Measurements from ENCODE around the gene CMIP. TPM values are rescaled to one million over a fixed set of nuclear protein-coding genes. Genes with fewer than 3 reads are reported as not detected.
"Not testable (repeated sequence)": the region's sequence is repeated elsewhere in the genome, so short reads cannot be mapped to it uniquely, and the experiment has no call there.

The CMIP gene
- total RNA-seq, 1 donor from 2014 or later, result 45.8 TPM

DNA sequence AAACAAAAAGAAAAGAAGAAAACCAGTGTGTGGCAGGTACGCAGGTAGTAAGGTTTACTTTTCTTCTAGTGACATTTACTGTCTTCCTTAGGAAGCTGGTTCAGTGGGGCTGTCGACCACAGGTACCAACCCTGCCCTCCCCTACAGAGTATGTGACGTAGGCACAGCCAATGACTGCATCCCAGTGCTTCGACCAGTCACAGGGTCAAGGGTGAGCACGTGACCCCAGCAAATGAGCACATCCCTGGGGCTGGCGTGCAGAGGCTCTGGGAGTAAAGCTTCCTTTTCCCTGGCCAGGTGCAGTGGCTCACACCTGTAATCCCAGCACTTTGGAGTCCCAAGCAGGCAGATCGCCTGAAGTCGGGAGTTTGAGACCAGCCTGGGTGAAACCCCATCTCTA is 295.6 kb downstream of the CMIP start:
- no peak for DNase-seq (ENCODE audit: low spot score)
- H3K36me3 Mint-ChIP-seq (ENCODE audit: low read depth), result no peaks in the 10 kb centered on the region
- H3K4me1 Mint-ChIP-seq (ENCODE audit: low read depth), result peaks cover 16% of the 10 kb centered on the region
- H3K27ac Mint-ChIP-seq, result no peak overlapping the region
- no peaks in the 10 kb centered on the region for H3K9me3 Mint-ChIP-seq
- peaks cover 7% of the 10 kb centered on the region for H3K27me3 Mint-ChIP-seq (ENCODE audit: insufficient read depth)
- intact Hi-C loops (cut with micrococcal nuclease), result no loop called here
- H3K4me3 Mint-ChIP-seq, result no peak overlapping the region

DNA sequence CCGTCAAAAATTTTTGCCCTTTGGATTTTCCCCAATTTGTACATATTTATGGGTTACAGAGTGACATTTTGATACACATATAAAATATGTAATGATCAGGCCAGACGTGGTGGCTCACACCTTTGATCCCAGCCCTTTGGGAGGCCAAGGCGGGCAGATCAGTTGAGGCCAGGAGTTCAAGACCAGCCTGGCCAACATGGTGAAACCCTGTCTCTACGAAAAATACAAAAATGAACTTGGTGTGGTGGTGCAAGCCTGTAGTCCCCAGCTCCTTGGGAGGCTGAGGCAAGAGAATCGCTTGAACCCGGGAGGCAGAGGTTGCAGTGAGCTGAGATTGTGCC is 296.8 kb downstream of the CMIP start:
- H3K9me3 Mint-ChIP-seq; H3K4me3 Mint-ChIP-seq; H3K27me3 Mint-ChIP-seq (ENCODE audit: insufficient read depth); H3K27ac Mint-ChIP-seq; DNase-seq (ENCODE audit: low spot score); intact Hi-C loops (cut with micrococcal nuclease); H3K36me3 Mint-ChIP-seq (ENCODE audit: low read depth): not testable (repeated sequence)
- H3K4me1 Mint-ChIP-seq (ENCODE audit: low read depth), result peaks cover 25% of the 10 kb centered on the region

DNA sequence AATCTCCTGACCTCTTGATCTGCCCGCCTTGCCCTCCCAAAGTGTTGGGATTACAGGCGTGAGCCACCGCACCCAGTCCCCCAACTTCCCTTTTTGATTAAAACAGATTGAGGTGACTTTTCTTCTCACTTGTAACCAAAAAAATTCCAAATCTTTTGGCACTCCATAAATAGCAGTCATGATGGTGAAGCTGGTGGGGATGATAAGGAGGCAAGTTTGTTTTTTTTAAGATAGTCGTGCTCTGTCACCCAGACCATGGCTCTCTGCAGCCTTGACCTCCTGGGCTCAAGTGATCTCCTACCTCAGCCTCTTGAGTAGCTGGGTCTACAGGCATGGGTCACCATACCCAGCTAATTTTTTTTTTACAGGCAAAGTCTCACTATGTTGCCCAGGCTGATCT is 299.8 kb downstream of the CMIP start:
- H3K4me3 Mint-ChIP-seq, result no peak overlapping the region
- H3K27ac Mint-ChIP-seq, result no peak overlapping the region
- H3K4me1 Mint-ChIP-seq (ENCODE audit: low read depth), result peaks cover 32% of the 10 kb centered on the region
- no peaks in the 10 kb centered on the region for H3K36me3 Mint-ChIP-seq (ENCODE audit: low read depth)
- no peaks in the 10 kb centered on the region for H3K9me3 Mint-ChIP-seq
- DNase-seq (ENCODE audit: low spot score), result no peak
- intact Hi-C loops (cut with micrococcal nuclease), result no loop called here
- H3K27me3 Mint-ChIP-seq (ENCODE audit: insufficient read depth), result no peaks in the 10 kb centered on the region

GRCh38 chr16:81744911-81745310 is 300.3 kb downstream of the CMIP start:
- Mint-ChIP-seq H3K4me3 (no peak overlapping the region), H3K27ac (no peak overlapping the region), H3K36me3 (ENCODE audit: low read depth) (no peaks in the 10 kb centered on the region), H3K9me3 (no peaks in the 10 kb centered on the region), H3K4me1 (ENCODE audit: low read depth) (peaks cover 37% of the 10 kb centered on the region), H3K27me3 (ENCODE audit: insufficient read depth) (no peaks in the 10 kb centered on the region)
- DNase-seq (ENCODE audit: low spot score), result no peak
- intact Hi-C loops (cut with micrococcal nuclease), result loop anchor here (5.0 kb wide), 1 partner anchor 433 kb away; the partner anchor contains the start of gene GAN

DNA sequence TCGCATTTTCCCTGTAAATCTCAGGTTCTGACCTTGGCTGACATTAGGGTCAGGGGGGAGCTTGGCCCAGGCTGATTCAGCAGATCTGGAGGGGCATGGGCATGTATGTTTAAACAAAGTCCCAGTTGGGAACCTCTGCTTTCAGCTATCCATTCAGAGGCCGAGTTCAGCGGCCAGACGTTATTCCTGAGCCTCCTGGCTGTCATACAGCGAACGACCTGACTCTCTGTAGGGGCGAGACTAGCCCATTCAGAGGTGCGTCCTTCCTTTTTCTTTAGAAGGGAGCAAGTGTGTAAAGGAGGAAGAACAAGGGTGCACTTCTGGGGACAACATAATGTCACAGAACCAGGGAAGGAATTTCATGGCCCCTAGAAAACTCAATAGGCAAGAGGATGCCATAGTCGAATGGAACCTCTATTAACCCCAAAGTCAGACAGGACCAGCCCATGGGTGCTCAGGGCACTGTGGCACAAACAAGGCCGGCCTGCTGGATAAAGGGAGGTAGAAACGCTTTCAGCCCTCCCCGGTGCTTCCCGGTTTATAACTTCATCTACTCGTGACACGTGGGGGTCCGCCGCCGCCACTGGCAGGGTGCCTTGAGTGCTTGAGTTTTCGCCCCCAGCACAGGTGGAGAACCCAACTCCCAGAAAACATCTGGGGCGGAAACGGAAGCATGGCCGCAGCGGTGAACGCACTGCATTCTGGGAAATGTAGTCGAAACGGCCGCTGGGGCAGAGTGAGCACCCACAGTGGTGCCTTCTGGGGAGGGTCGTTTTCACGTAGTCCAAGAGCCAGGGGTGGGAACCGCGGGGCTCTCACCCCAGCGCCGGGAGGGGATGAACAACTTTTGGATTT is 301.3 kb downstream of the CMIP start:
- Mint-ChIP-seq H3K27ac (peak overlapping the region; percentile 81), H3K9me3 (no peaks in the 10 kb centered on the region), H3K4me1 (ENCODE audit: low read depth) (peaks cover 35% of the 10 kb centered on the region), H3K4me3 (peak overlapping the region; percentile 58), H3K36me3 (ENCODE audit: low read depth) (no peaks in the 10 kb centered on the region), H3K27me3 (ENCODE audit: insufficient read depth) (no peaks in the 10 kb centered on the region)
- DNase-seq (ENCODE audit: low spot score), result peak; percentile 65
- intact Hi-C loops (cut with micrococcal nuclease), result loop anchor here (1.0 to 5.0 kb wide), 2 partner anchors 434 to 669 kb away; partner anchors contain the start of genes C16orf46 and GAN

GRCh38 chr16:81746566-81746965 is 302.0 kb downstream of the CMIP start:
- DNase-seq (ENCODE audit: low spot score), result no peak
- Mint-ChIP-seq H3K4me3 (peak overlapping the region; percentile 58), H3K9me3 (no peaks in the 10 kb centered on the region), H3K4me1 (ENCODE audit: low read depth) (peaks cover 32% of the 10 kb centered on the region), H3K27me3 (ENCODE audit: insufficient read depth) (no peaks in the 10 kb centered on the region), H3K36me3 (ENCODE audit: low read depth) (no peaks in the 10 kb centered on the region), H3K27ac (no peak overlapping the region)
- intact Hi-C loops (cut with micrococcal nuclease), result loop anchor here (1.0 to 5.0 kb wide), 2 partner anchors 434 to 669 kb away; partner anchors contain the start of genes C16orf46 and GAN

DNA sequence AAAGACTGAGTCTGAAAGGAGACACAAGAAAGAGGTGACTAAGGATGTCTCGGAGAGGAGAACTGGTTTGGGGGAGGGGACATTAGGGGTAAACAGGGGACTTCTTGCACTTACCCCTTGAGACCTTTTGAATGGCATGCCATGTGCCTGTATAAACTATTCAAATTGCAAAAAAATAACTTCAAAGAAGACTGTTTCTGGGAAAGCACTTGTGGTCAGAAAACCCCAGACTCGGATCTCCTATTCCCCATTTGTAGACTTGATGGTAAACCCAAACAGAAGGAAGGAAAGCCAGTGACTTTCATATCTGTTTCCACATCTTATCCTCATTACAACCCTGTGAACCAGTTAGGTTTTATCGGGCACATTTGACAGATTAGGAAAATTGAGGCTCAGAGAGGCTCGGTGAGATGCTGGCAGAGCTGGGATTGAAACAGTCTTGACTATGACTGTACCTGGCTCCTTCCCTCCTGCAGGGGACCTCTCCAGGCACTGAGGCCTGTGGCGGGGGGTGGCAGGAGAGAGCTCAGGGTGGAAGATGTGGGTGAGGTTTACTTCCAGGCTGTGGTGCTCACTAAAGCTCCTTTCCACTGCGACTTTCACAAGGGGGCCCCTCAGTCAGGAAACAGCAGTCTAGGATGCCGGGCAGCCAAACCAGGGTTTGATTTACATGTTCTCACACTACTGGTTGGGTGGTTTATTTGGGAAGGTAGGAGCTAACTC is 304.0 kb downstream of the CMIP start:
- intact Hi-C loops (cut with micrococcal nuclease), result loop anchor here (2.0 to 5.0 kb wide), 2 partner anchors 30 to 436 kb away; partner anchors contain the start of genes GAN and PLCG2
- Mint-ChIP-seq H3K9me3 (no peaks in the 10 kb centered on the region), H3K27me3 (ENCODE audit: insufficient read depth) (no peaks in the 10 kb centered on the region), H3K4me3 (peak overlapping the region; percentile 27), H3K36me3 (ENCODE audit: low read depth) (no peaks in the 10 kb centered on the region), H3K4me1 (ENCODE audit: low read depth) (peaks cover 32% of the 10 kb centered on the region), H3K27ac (peak overlapping the region; percentile 40)
- DNase-seq (ENCODE audit: low spot score), result no peak

DNA sequence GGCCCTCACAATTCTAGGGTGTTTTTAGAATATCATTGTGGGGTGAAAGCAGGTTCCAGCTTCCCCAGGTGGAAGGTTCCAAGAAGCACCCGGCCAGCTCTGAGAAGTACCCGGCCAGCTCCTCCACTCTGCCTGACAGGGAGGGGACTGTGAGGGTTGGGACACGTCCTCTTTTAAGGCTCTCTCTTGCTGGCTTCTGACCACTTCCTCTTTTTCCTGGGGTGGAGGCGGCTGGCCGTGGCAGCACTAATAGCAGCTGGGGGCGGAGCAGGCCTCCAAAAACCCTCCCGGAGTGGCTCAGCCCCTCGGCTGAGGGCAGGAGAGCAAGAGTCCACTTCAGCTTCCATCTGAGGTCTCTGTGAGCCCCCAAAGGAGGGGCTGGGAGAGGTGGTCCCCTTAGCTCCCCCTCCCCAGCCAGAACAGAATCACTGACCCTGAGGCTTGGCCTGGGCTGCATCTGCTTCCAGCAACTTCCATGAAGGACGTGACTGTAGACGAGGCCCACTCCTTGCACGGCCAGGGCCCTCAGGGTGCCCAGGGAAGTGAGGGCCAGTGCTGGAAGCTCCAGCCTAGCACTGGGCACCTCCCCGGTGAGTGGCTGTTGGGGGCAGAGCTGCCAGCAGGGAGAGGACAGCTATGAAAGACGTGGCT is 307.7 kb downstream of the CMIP start:
- intact Hi-C loops (cut with micrococcal nuclease), result no loop called here
- DNase-seq (ENCODE audit: low spot score), result no peak
- no peaks in the 10 kb centered on the region for H3K36me3 Mint-ChIP-seq (ENCODE audit: low read depth)
- H3K4me1 Mint-ChIP-seq (ENCODE audit: low read depth), result peaks cover 33% of the 10 kb centered on the region
- H3K27ac Mint-ChIP-seq, result no peak overlapping the region
- no peak overlapping the region for H3K4me3 Mint-ChIP-seq
- no peaks in the 10 kb centered on the region for H3K9me3 Mint-ChIP-seq
- no peaks in the 10 kb centered on the region for H3K27me3 Mint-ChIP-seq (ENCODE audit: insufficient read depth)

DNA sequence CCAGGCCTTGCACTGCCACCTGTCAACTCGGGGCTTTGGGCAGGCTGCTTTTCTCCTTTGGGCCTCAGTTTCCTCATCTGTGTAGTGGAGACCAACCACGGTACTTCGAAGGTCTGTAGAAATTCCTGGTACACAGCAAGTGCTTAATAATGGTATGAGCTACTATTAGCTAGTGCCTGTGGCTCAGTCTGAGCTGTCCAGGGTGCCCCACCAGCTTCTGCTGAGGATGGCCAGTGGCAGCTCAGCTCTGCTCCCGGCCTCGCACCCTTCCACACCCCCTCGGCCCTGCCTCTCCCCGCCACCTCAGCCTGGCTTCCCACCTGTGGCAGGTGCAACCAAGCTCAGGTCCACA is 308.2 kb downstream of the CMIP start:
- intact Hi-C loops (cut with micrococcal nuclease), result no loop called here
- Mint-ChIP-seq H3K4me1 (ENCODE audit: low read depth) (peaks cover 33% of the 10 kb centered on the region), H3K27ac (no peak overlapping the region), H3K27me3 (ENCODE audit: insufficient read depth) (no peaks in the 10 kb centered on the region), H3K36me3 (ENCODE audit: low read depth) (no peaks in the 10 kb centered on the region), H3K9me3 (no peaks in the 10 kb centered on the region), H3K4me3 (no peak overlapping the region)
- DNase-seq (ENCODE audit: low spot score), result no peak

- H3K27ac Mint-ChIP-seq, result no peak overlapping the region
- DNase-seq (ENCODE audit: low spot score), result no peak
- intact Hi-C loops (cut with micrococcal nuclease), result loop anchor here (5.0 kb wide), 1 partner anchor 42 kb away; no protein-coding TSS in a partner anchor
- H3K27me3 Mint-ChIP-seq (ENCODE audit: insufficient read depth), result no peaks in the 10 kb centered on the region
- no peaks in the 10 kb centered on the region for H3K36me3 Mint-ChIP-seq (ENCODE audit: low read depth)
- H3K4me3 Mint-ChIP-seq, result no peak overlapping the region
- H3K4me1 Mint-ChIP-seq (ENCODE audit: low read depth), result peaks cover 28% of the 10 kb centered on the region
- H3K9me3 Mint-ChIP-seq, result no peaks in the 10 kb centered on the region
Observed at GRCh38 chr16:81754858-81755257, 310.2 kb downstream of the CMIP start.

GRCh38 chr16:81755915-81756614 is 311.5 kb downstream of the CMIP start:
- H3K4me1 Mint-ChIP-seq (ENCODE audit: low read depth), result peaks cover 27% of the 10 kb centered on the region
- H3K27me3 Mint-ChIP-seq (ENCODE audit: insufficient read depth), result no peaks in the 10 kb centered on the region
- intact Hi-C loops (cut with micrococcal nuclease), result loop anchor here (5.0 kb wide), 1 partner anchor 41 kb away; no protein-coding TSS in a partner anchor
- no peaks in the 10 kb centered on the region for H3K36me3 Mint-ChIP-seq (ENCODE audit: low read depth)
- no peak overlapping the region for H3K27ac Mint-ChIP-seq
- H3K4me3 Mint-ChIP-seq, result no peak overlapping the region
- no peaks in the 10 kb centered on the region for H3K9me3 Mint-ChIP-seq
- DNase-seq (ENCODE audit: low spot score), result no peak

DNA sequence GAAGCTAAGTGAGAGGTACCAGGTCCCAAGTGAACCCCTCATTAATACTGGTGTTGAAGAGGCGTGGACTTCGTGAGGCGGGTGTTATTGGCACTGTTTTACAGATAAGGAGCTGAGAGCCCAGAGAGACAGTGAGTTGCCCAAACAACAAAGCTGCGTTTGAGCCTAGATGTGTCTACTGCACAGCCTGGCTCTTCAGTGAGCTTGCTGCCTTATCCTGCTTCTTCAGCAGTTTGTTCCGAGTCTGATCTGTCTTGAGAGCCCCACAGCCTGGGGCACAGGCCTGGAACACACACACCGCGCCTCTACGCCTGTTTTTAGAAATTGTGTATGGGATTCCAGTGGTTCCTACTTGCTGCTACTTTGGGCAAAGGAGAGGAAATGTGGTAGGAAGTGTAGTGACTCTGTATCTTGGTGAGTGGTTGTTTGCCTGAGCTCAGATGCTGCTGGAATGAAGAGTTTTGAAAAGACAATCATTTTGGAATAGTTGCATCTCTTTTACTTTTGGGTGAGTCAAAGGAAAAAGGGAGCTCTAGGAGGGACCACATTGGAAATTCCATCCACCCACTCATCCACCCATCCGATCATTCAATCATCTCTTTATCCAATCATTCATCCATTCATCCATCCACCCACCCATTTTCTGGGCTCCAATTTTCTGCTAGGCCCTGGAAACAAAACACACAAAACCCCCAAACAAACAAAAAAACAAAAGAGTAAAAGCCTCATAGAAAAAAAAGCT is 312.2 kb downstream of the CMIP start:
- Mint-ChIP-seq H3K4me3 (no peak overlapping the region), H3K27ac (peak overlapping the region; percentile 46), H3K9me3 (no peaks in the 10 kb centered on the region)

More for the DNA sequence above, 312.2 kb downstream of the CMIP start:
- Mint-ChIP-seq H3K36me3 (ENCODE audit: low read depth) (no peaks in the 10 kb centered on the region), H3K27me3 (ENCODE audit: insufficient read depth) (no peaks in the 10 kb centered on the region), H3K4me1 (ENCODE audit: low read depth) (peaks cover 27% of the 10 kb centered on the region)
- intact Hi-C loops (cut with micrococcal nuclease), result loop anchor here (5.0 kb wide), 1 partner anchor 41 kb away; no protein-coding TSS in a partner anchor
- DNase-seq (ENCODE audit: low spot score), result no peak
